ENCODE measurements around the gene PTGER2.

PTGER2 gene

DNA sequence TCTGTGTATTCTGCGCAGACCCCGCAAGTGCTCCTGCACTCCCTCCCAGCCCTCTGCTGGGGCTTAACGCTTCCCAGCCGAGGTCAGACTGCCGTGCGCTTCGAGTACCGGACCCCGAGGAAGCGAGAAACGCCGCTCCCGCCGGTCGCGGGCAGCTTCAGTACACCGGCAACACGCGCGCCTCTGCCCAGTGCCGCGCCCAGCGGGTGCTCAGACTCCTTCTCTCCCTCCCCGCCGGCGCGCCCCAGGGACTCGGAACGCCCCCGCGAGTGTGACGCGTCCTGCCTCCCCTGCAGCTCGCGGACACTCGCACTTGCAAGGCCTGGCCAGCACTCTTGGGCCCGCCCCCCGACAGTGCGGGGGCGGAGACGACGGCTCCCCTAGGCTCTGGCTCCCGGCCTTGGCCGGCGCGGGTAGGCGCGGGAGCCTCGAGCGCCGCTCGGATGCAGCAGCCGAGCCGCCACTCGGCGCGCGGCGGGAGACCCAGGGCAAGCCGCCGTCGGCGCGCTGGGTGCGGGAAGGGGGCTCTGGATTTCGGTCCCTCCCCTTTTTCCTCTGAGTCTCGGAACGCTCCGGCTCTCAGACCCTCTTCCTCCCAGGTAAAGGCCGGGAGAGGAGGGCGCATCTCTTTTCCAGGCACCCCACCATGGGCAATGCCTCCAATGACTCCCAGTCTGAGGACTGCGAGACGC, at the start of gene PTGER2:
PTGER2 (plus strand) TSS at position 410 of the 692 bp plus-strand sequence; CDS start at position 647, 237 bp downstream.
- H3K4me3 ChIP-seq (ENCODE audit: low read depth, low read length) = peak within 1 kb of the TSS; percentile 54

DNA sequence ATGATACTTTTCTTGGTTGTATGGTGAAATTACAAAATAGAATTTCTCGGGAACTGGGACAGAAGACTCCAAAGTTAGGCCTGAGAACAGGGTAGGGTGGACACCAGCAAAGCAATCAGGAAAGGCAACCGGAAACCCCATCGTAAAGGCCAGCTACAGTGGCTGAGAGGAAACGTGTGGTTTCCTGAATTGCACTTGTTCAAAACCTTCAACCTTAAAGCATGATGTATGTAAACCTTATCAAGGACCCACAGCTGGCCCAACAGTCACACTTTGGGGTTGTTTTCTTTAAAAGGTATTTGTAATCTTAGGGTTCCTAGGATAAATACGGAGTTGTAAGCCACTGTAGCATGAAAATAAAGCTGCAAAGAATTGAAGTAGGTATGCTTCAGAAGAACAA, 48.9 kb upstream of the PTGER2 start:
- H3K4me3 ChIP-seq (ENCODE audit: low read depth, low read length) = no peak overlapping the region

GRCh38 chr14:52266179-52266578, 47.9 kb upstream of the PTGER2 start:
- no peak overlapping the region for H3K4me3 ChIP-seq (ENCODE audit: low read depth, low read length)

DNA sequence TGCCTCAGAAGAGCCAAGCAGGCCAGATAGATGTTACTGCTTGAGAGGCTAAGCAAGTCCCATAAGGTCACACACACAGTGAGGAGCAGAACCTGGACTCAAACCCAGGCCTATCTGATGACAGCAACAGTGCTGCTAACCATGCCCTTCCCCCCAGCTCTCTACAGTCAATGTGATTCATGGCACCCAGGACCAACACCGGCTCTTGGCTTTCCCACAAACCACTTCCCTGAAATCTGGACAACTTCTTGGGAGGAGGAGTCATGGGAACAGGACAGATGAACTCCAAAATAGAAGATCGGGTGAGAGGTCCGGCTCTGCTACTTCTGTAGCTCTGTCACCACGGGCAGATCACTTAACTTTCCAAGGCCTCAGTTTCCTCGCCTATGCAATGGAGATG, 47.3 kb upstream of the PTGER2 start:
- no peak overlapping the region for H3K4me3 ChIP-seq (ENCODE audit: low read depth, low read length)

DNA sequence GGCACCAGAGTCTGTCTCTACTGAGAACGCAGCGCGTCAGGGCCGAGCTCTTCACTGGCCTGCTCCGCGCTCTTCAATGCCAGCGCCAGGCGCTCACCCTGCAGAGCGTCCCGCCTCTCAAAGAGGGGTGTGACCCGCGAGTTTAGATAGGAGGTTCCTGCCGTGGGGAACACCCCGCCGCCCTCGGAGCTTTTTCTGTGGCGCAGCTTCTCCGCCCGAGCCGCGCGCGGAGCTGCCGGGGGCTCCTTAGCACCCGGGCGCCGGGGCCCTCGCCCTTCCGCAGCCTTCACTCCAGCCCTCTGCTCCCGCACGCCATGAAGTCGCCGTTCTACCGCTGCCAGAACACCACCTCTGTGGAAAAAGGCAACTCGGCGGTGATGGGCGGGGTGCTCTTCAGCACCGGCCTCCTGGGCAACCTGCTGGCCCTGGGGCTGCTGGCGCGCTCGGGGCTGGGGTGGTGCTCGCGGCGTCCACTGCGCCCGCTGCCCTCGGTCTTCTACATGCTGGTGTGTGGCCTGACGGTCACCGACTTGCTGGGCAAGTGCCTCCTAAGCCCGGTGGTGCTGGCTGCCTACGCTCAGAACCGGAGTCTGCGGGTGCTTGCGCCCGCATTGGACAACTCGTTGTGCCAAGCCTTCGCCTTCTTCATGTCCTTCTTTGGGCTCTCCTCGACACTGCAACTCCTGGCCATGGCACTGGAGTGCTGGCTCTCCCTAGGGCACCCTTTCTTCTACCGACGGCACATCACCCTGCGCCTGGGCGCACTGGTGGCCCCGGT, 46.4 kb upstream of the PTGER2 start, which contains the start of gene PTGDR:
PTGDR (plus strand) TSS at position 198 of the 778 bp plus-strand sequence; CDS start at position 315, 117 bp downstream.
- peak within 1 kb of the TSS; percentile 44 for H3K4me3 ChIP-seq (ENCODE audit: low read depth, low read length)

GRCh38 chr14:52268279-52269061, 45.6 kb upstream of the PTGER2 start:
- peak overlapping the region; percentile 44 for H3K4me3 ChIP-seq (ENCODE audit: low read depth, low read length)

GRCh38 chr14:52269100-52269499, 45.0 kb upstream of the PTGER2 start:
- no peak overlapping the region for H3K4me3 ChIP-seq (ENCODE audit: low read depth, low read length)

DNA sequence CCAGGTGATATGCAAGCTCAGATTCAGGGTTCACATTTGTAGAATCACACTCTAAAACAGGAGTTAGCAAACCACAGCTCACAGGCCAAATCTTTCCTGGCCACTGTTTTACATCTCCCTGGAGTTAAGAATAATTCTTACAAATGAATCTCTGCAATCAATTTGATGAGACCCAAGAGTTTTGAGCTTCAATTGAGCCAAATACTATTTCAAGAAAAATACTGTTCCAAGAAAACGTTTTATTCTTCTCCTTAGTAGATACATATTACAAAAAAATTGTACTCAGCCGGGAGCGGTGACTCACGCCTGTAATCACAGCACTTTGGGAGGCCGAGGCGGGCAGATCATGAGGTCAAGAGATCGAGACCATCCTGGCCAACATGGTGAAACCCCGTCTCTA, 44.1 kb upstream of the PTGER2 start:
- H3K4me3 ChIP-seq (ENCODE audit: low read depth, low read length) = no peak overlapping the region

- H3K4me3 ChIP-seq (ENCODE audit: low read depth, low read length) = no peak overlapping the region
Measured at GRCh38 chr14:52271538-52271937, 42.6 kb upstream of the PTGER2 start.

DNA sequence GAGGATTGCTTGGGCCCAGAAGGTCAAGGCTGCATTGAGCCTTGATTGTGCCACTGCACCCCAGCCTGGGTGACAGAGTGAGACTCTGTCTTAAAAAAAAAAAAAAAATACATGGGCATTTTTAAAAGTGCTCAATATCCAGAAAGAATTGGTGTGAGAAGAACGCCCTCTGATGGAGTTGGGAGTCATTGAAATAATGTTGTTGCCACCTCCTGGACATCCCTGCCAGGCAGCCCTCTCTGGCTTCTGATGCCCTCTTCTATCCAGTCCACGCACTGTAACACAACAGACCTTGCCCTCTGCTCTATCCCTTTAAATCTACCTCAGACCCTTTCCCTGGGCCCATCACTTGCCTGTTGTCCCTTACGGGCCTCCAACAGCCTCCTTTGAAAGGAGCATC, 41.7 kb upstream of the PTGER2 start:
- H3K4me3 ChIP-seq (ENCODE audit: low read depth, low read length) = no peak overlapping the region

- no peak overlapping the region for H3K4me3 ChIP-seq (ENCODE audit: low read depth, low read length)
Measured at GRCh38 chr14:52275372-52275771, 38.7 kb upstream of the PTGER2 start.

DNA sequence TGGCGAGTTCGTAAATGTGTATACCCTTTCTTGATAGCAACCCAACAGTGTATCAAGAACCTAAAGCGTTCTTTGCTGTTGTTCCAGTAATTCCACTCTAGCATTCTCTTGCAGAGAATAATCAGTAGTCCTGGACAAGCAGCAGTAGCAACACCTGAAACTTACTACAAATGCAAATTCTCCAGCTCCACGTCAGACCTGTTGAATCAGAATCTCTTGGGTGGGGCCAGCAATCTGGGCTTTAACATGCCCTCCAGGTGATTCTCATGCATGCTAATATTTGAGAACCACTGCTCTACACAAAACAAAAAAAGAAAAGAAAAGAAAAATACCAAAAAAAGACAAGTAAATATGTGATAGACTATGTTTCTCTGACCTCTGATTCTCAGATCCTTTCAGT, 36.6 kb upstream of the PTGER2 start:
- no peak overlapping the region for H3K4me3 ChIP-seq (ENCODE audit: low read depth, low read length)

DNA sequence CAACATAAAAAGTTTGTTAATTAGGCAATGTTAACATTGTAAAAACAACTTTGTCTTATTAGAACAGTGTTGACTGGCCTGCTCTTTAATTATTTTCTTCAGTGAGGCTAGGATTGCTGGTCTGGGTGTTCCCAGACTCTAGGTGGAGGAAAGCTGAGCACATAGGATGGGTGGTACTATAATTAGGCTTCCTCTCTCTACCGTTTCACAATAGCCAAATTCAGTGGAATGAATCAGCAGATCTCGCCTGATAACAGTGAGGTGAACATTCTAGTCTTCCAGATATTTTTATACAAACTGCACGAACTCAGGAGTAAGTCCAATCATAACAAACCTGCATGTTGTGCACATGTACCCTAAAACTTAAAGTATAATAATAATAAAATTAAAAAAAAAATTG, 34.7 kb upstream of the PTGER2 start:
- no peak overlapping the region for H3K4me3 ChIP-seq (ENCODE audit: low read depth, low read length)

GRCh38 chr14:52283099-52283498, 31.0 kb upstream of the PTGER2 start:
- H3K4me3 ChIP-seq (ENCODE audit: low read depth, low read length) = no peak overlapping the region

- H3K4me3 ChIP-seq (ENCODE audit: low read depth, low read length) = no peak overlapping the region
Measured at GRCh38 chr14:52286661-52287649, 27.2 kb upstream of the PTGER2 start.

DNA sequence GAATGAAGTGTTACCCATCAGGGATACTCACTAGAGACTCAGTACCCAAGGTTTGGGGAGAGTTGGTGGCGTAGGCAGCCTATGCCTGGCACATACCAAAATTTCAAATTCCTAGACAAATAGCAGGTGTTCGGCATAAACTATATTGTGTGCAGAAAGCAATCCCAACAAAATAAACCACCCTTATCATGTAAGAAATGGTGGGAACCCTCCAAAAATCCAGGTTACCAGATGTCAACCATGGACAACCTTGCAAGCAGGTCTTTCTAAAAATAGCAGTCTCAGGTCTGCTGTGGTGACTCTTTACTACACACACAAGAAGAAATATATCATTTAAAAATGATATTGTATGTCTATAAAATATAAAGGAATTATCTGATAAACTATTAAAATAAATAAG, 17.7 kb upstream of the PTGER2 start:
- H3K4me3 ChIP-seq (ENCODE audit: low read depth, low read length) = no peak overlapping the region

DNA sequence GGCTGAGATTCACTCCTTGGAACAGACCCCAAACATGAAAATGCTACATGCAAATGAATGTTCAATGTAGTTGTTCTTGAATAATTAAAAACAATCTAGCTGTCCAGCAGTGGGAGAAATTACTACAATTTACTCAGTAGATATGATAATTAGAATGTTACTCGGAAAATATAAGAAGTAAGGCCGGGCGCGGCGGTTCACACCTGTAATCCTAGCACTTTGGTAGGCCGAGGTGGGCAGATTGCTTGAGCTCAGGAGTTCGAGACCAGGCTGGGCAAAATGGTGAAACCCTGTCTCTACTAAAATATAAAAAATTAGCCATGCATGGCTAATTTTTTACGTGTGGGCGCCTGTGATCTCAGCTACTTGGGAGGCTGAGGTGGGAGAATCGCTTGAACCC, 15.3 kb upstream of the PTGER2 start:
- no peak overlapping the region for H3K4me3 ChIP-seq (ENCODE audit: low read depth, low read length)

- no peak overlapping the region for H3K4me3 ChIP-seq (ENCODE audit: low read depth, low read length)
Measured at GRCh38 chr14:52299692-52300278, 14.3 kb upstream of the PTGER2 start.

- no peak overlapping the region for H3K4me3 ChIP-seq (ENCODE audit: low read depth, low read length)
Measured at GRCh38 chr14:52303236-52303635, 10.9 kb upstream of the PTGER2 start.
